Dedifferentiated amniotic fluid mesenchymal stem cell (primary cell): ENCODE data around the gene LCE3E.
"Not testable (repeated sequence)": the region's sequence is repeated elsewhere in the genome, so short reads cannot be mapped to it uniquely, and the experiment has no call there.

Experiments used
- DNase-seq: peaks from one replicate; pipeline ENCODE4 v3.0.0-alpha.2; 2016; ENCODE audit errors: extremely low spot score

LCE3E gene, protein sequence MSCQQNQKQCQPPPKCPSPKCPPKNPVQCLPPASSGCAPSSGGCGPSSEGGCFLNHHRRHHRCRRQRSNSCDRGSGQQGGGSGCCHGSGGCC

DNA sequence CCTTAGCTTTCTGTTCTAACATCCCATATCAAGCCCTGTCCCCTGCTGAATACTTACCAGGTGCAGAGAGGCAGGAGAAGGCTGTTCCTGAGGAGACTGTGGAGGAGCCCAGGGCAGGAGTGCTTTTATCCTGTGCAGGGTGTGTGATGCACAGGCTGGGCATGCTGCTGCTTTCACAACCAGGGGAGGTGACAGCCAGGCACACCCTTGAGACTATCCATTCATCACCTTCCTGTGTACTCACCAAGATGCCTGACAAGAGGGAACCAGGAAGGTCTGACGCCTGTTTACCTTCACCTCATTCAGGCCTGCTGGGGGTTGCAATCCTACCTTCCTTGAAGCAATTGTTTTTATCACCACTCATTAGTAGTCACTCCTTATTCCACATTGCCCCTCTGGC is at the start of gene LCE3E:
LCE3E (minus strand) TSS at position 100 of the 400 bp plus-strand sequence. CDS start 572 bp downstream, outside the sequence.
- DNase-seq: no peak

DNA sequence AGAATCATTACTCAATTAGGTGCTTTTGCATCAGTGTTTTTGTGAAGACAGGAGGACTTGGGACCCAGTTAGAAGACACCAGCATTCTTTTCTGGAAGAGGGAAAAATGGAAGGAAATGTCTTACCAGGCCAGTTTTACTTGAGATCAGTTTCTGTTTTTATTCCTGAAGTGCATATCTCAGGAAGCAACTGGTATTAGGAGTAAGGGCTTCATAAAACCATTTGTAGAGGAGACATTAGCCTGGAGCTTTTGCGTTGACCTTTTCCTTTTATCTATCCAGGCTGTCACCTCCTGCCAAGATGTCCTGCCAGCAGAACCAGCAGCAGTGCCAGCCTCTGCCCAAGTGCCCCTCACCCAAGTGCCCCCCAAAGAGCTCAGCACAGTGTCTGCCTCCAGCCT is 46.9 kb upstream of the LCE3E start, which contains the start of gene LCE3B:
LCE3B (plus strand) TSS at position 301 of the 400 bp plus-strand sequence; CDS start at position 301, 0 bp downstream.
- no peak for DNase-seq

DNA sequence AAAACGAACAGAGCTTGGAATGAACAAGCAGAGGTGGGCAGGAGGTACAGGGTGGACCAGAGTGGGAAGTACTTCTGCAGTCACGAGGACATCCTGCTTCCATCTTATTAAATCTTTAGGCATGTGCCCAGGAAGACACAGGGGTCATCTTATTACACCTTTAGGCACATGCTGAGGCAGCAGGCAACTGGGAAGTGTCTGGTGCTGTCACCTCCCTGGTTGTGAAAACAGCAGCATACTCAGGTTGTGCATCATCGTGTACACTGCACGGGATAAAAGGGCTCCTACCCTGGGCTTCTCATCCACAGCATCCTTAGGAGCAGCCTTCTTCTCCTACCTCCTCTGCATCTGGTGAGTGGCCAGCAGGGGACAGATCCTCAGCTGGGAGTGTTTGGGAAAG is 33.4 kb upstream of the LCE3E start, which contains the start of gene LCE3C:
LCE3C (plus strand) TSS at position 301 of the 400 bp plus-strand sequence. CDS start 498 bp downstream, outside the sequence.
- DNase-seq: no peak

DNA sequence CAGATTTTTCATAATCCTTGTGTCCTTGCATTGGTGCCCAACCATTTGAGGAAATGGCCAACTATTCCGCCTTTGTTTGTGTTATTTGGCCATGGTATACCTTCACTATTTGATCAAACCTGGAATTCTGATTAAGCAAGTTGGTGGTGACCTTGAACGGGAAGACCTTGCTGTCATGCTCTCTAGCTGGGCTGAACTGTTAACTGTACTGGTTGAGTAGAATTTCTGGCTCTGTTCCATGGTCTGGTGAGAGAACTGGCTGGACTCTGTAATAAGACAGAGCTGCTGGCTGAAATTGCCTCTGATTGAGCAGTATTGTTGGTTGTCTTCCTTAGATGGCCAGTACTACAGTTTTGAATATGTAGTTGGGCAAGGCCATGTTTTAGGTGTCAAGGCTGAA is 30.4 kb upstream of the LCE3E start:
- no peak for DNase-seq

DNA sequence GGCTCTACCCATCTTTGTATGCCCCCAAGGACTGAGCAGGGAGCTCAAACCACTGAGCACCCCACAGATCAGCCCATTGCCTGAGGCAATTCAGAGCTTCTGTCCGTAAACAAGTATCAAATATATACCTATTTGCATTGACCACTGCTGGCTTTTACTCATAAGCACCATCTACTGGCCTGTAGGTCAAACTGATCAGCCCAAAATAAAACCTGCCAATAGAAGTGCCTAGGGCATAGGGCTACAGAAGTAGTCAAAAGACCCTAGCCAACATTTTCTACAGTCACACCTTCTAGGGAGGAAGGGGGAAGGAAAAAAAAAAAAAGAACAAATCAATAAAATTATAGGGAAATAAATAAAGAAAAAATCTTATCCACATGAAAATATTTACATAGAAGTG is 19.0 kb upstream of the LCE3E start:
- DNase-seq: no peak

DNA sequence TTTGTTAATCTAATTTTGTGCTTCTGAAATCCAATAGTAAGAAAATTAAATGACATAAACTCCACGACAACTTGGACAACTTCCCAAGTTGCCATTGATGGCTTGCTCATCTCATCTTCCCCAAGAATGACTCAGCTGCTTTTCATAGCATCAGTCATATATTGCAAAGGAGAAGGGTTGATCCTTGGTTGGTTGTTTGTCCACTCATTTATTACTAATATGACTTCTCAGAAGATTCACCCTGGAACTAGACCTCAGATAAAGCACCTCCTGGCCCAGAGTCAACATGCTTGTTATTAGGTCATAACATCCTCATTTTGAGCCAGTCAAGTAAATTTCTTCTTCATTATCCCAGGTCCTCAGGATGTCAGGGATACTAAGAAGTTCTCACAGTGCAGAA is 16.1 kb upstream of the LCE3E start:
- no peak for DNase-seq

DNA sequence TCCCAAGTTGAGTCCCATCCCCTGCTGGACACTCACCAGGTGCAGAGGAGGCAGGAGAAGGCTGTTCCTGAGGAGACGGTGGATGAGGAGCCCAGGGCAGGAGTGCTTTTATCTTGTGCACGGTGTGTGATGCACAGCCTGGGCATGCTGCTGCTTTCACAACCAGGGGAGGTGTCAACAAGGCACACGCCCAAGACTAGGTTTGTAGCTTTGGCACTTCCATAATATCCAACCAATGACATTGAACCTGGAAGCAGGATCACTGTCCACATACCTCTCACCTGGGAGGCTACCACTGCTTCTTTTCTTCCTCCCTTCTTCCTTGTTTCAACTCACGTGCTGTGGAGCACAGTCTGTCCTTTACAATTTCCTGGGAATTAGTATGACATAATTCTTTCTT is 13.9 kb upstream of the LCE3E start, which contains the start of gene LCE3D:
LCE3D (minus strand) TSS at position 84 of the 400 bp plus-strand sequence. CDS start 580 bp downstream, outside the sequence.
- DNase-seq: no peak

DNA sequence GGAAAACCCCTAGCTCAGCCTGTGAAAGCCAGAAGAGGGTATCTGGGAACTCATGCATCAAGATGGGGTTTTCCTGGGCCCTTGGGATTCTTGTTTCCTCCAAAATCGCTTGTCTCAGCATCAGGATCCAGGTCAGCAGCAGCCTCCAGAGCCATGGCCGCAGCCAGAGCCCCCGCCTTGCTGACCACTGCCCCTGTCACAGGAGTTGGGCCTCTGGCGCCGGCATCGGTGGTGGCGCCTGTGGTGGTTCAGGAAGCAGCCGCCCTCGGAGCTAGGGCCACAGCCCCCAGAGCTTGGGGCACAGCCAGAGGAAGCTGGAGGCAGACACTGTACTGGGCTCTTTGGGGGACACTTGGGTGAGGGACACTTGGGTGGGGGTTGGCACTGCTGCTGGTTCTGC is 12.9 kb upstream of the LCE3E start:
- not testable (repeated sequence) for DNase-seq

DNA sequence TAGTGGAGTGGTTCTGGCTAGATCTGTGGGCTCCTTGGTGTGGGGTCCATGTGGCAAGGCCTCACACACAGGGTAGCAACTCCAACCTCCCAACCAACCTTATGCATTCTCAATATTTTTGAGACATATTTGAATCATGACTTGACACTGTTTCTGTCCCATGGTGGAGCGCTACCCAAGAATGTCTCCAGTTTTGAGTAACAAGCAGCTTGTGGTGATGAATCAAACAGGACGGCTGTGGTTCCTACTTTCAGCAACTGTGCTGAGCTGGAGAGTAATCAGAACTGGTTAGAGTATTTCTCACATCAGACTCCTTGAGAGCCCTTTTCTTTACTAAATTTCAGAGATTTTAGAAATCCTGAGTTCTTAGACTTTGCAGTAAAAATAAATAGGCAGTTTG is 10.6 kb upstream of the LCE3E start:
- DNase-seq: no peak

DNA sequence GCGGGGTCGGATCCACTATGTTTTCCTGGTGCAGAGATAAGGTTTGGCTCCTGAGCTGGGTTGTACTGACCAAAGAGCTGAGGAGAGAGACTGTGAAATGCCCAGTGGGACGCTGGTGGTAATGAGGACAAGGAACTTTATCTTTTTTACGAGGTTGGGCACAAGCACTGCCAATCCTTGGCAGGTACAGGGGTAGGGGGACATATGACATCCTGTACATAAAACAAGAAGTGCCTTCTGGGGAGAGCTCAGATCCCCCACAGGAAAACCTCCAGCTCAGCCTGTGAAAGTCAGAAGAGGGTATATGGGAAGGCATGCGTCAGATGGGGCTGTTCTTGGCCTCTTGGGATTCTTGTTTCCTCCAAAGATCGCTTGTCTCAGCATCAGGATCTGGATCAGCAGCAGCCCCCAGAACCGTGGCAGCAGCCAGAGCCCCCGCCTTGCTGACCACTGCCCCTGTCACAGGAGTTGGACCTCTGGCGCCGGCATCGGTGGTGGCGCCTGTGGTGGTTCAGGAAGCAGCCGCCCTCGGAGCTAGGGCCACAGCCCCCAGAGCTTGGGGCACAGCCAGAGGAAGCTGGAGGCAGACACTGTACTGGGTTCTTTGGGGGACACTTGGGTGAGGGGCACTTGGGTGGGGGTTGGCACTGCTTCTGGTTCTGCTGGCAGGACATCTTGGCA is 905 bp downstream of the LCE3E start:
- DNase-seq: no peak

DNA sequence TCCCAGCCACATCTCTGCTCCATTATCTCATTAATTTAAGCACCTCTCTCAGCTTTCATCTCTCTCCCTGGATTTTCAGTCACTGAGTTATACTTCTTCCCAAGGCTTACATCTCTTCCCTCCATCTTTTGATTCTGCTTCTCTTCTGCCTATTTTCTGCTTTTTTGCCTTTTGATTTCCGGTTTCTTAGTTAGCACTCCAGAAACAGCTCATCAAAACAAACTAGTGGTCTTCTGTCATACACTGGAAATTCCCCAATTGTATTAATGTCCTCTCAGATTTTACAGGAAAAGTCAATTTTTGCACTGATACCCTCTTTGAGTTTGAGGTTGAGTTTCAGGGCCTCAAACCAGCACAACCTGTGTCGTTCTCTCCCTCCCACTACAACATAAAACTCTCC is 1.5 kb downstream of the LCE3E start:
- DNase-seq: no peak

DNA sequence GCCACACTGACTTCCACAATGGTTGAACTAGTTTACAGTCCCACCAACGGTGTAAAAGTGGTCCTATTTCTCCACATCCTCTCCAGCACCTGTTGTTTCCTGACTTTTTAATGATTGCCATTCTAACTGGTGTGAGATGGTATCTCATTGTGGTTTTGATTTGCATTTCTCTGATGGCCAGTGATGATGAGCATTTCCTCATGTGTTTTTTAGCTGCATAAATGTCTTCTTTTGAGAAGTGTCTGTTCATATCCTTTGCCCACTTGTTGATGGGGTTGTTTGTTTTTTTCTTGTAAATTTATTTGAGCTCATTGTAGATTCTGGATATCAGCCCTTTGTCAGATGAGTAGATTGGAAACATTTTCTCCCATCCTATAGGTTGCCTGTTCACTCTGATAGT is 18.2 kb downstream of the LCE3E start:
- not testable (repeated sequence) for DNase-seq

DNA sequence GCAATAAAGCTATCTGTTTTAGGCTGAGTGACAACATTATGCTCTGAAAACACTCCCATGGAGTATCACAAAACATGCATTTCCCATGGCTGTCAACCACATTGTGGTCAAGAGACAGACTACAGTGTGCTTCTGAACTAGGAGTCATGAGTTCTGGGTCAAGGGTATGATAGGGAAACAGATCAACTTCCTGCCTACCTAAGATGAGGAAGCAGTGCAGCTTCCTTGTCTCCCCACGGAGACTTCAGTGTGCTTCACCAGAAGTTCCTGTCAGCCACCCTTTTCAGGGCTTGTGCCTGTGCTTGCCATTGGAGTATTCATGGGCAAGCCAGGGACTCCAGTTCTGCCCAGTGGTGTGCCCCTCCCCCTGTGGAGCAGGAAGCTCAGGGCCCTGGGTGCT is 19.9 kb downstream of the LCE3E start:
- DNase-seq: no peak

DNA sequence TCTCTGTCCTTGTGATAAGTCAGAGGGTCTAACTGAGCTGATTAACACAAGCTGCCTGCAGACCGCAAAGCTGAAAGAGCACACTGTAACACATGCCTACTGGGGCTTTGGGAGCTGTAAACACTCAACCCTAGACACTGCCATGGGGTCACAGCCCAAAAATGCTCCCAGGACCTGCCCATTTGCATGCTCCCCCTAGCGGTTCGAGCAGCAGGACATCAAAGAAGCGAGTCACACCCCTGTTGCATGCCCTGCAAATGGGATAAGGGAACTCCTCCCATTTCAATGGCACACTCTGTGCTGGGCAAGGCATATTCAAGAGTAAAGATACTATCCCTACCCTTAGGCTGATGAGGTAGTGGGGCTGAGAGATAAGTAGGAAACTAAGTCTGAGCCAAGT is 22.8 kb downstream of the LCE3E start:
- DNase-seq: no peak

DNA sequence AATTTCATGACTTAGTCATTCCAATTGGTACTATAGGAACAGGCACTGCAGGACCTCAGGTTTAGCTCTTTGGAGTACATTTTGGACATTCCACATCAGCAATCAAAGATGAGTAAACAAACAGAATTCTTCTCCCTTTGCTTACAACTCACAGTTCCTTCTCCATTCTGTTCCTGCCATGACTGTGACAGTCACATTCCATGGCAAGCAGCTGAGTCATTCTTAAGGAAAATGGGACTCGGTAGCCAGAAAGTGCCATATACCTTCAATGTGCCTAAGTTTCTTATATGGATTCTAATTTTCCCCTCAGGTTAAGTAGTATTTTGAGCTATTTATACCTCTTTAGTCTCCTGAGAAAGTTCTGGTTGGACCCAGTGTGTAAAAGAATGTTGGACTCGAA is 26.7 kb downstream of the LCE3E start:
- DNase-seq: no peak

DNA sequence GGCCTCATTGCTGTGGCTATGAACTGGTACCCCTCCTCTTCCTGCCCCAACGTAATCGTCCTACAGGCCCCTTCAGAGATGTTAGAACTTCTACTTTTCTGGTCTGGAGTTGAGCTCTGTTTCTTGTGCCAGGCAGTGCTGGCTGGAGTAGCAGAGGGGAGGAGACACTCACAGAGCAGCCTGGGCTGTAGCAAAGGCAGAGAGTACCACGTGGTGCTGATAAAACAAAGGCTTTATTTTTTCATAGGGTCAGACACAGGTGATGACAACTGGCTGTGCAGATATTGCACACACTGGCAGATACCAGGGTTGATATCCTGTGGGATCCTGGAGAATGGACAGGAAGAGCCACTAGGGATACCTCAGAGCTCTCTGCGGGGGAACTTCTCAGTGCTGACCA is 29.1 kb downstream of the LCE3E start:
- DNase-seq: no peak

DNA sequence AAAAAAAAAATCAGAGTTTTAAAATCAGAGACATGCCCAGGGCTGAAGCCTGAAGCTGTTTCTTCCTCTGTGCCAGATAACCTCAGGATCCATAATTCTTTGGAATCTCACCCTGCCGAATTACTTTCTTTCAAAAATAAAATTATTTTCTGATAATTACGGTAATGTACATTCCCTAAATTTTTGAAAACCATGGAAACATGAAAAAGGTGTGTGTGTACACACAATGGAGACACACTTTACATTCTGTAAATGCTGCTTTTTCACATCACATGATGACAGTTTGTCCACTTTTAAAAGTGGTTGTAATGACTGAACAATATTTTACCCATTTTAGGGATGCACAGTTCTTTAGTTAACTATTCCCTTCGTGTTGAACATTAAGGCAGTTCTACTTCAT is 30.8 kb downstream of the LCE3E start:
- no peak for DNase-seq

DNA sequence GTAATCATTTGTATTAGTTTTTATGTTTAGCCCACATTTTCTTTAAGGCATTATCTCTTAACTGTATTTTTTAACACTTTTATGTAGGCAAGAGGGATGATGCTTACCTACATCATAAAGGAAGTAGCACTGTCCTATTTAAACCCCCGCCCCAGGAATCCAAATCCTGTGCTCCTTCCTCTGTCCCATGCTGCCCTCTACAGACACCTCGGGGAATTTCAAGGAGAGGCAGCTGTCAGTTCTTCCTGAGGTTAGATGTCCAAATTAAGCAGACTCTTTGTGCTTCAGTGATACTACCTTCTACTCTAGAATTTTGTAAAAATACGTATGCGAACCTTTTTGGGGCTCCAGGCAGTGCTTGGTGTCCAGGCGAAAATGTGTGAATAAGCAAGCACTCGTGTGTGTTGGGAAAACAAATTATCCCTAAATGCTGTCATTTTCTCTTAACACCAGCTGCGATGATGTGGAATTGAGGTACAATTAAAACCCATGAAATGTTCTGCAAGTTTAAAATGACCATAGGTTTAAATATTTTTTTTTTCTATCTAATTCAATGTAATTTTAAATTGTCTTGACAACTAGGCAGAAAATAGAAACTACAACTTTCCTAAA is 33.1 kb downstream of the LCE3E start:
- DNase-seq: no peak

DNA sequence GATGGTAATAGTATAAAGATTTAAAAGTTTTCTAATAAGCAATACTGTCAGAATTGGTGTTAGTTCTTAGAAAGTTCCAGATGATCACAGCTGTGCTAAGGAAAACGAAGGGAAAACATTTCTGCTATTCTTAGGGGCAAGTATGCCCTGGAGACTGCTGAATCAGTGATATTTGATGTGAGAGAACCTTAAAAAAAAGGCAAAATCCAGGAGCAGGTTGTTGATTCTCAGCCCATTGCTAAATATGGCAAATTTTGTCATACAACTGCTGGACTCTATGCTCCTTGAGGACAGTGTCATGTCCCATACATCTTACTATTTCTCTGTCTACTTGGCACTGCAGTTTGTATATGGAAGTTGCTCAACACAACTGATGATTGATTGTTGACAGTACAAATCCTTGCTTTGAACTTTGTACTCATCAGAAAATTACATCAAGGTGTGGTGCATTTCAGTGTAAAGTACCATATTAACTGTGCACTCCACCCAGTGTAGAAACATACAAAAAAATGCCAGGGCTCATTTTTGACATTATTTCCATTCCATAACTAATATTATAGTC is 41.4 kb downstream of the LCE3E start:
- no peak for DNase-seq

DNA sequence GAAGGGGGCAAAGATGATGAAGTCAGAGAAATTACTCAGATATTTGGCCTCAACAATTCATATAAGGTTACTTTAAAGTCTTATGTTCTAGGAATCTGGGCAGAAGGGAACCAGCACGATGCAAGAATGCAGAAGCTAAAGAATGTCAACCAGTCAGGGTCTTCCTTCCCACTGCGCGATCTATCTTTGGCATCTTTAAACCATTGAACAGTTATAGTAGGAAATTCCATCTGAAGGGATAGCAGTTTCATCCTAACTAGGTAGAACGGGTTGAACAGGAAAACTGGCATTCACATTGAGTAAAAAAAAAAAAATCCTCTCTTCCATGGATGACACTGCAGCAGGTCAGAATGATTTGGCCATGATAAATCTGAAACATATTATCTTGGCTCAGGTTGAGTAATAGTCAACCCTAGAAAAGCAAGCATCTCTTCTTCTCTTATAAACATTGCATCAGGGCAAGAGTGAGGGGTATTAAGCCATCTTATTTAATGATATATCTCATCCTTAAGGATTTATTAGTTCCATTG is 46.0 kb downstream of the LCE3E start:
- no peak for DNase-seq

DNA sequence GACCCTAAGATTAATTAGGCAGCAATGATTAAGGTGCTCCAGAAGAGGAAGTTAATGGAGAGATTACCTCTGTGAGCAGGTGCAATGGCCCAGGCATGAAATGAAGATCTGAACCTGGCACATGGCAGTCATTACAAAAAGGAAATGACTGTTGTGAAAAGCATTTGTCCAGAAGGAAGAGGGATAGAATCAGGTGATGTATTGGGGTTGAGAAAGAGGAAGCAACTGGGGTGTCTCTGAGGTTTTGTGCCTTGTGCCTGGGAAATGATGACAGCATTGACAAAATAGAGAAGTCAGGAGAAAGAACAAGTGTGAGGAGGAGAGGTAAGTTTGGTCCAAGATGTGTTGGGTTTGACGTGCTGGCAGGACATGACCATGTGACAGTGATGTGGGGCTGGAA is 46.7 kb downstream of the LCE3E start:
- DNase-seq: no peak

DNA sequence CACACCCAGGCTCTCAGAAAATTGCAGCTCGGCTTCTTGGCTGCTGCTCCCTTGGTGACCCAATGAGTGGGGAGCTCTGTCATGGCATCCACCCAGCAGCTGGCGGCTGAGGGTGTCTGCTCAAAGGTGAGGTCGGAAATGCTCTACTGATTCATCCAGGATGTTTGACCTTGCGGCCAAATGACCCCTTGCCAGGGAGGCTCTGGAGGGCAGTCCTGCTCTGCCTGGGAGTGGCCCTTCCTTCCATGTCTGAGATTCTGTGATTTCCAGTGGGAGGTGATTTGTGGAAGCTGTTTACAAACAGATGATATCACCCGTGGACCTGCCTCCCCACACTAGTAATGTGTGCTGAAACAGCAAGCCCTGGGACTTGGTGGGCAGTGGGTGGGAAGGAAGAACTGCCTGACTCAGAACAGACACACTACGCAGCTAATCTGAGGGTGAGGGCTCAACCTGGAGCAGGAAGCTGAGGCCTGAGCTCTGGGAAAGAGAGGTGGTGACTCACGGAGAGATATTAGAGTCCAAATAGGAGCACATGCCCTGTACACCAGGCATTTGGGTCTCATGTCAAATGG is 49.3 kb downstream of the LCE3E start:
- no peak for DNase-seq
